Measurements from ENCODE around the gene DNAH5.

DNAH5 gene

DNA sequence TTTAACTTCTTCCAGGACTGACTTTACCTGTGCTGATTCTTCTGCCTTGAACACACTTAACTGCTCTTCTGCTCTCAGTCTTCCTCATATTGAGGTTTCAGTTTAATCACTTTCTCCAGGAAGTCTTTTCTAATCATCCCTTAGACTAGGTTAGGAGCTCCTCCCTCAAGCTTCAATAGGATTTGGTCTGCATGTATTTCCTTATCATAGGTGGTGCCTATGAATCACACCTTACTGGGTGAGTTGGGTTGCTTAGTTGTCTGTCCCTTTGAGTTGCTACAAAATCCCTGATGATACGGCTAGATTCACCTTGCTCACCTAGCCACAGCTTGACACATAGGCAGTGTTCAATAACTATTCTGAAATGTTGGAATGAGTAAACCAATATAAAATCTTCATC, 164.4 kb downstream of the DNAH5 start:
- Histone ChIP-seq H3K27me3 (ENCODE audit: control insufficient read depth, insufficient read depth, low read length) (no peaks in the 10 kb centered on the region), H3K4me1 (ENCODE audit: control insufficient read depth, insufficient read depth, low read length) (no peaks in the 10 kb centered on the region), H3K4me3 (ENCODE audit: low read depth, low read length) (no peak overlapping the region), H3K9ac (ENCODE audit: low read length) (no peak overlapping the region), H3K36me3 (ENCODE audit: control insufficient read depth, insufficient read depth, low read length) (no peaks in the 10 kb centered on the region), H3K9me3 (ENCODE audit: control insufficient read depth, insufficient read depth, low read depth, low read length) (peaks cover 7% of the 10 kb centered on the region; the same call in 1 of the 2 replicates), H3K27ac (ENCODE audit: low read depth, low read length) (no peak overlapping the region)

DNA sequence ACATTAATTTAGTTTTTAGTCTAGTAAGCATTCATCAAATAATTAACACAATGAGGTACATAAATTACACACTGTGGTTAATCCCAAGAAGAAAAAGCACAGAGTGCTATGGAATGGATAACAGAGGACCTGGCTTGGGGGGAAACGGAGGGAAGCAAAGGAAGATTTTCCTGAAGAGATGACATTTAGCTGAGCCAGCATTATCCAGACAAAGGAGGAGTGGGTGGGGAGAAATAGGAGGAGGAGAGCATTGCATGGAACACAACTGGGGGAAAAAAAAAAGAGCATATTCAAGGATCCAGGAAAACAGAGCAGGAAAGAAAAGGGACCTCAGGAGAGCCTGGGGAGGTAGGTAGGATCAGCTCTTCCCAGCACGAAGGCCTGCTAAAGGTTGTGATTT, 170.8 kb downstream of the DNAH5 start:
- H3K4me3 ChIP-seq (ENCODE audit: low read depth, low read length), result no peak overlapping the region
- no peaks in the 10 kb centered on the region for H3K36me3 ChIP-seq (ENCODE audit: control insufficient read depth, insufficient read depth, low read length)
- H3K27me3 ChIP-seq (ENCODE audit: control insufficient read depth, insufficient read depth, low read length), result no peaks in the 10 kb centered on the region
- H3K27ac ChIP-seq (ENCODE audit: low read depth, low read length), result no peak overlapping the region
- no peaks in the 10 kb centered on the region for H3K9me3 ChIP-seq (ENCODE audit: control insufficient read depth, insufficient read depth, low read depth, low read length)
- no peaks in the 10 kb centered on the region for H3K4me1 ChIP-seq (ENCODE audit: control insufficient read depth, insufficient read depth, low read length)
- no peak overlapping the region for H3K9ac ChIP-seq (ENCODE audit: low read length)

DNA sequence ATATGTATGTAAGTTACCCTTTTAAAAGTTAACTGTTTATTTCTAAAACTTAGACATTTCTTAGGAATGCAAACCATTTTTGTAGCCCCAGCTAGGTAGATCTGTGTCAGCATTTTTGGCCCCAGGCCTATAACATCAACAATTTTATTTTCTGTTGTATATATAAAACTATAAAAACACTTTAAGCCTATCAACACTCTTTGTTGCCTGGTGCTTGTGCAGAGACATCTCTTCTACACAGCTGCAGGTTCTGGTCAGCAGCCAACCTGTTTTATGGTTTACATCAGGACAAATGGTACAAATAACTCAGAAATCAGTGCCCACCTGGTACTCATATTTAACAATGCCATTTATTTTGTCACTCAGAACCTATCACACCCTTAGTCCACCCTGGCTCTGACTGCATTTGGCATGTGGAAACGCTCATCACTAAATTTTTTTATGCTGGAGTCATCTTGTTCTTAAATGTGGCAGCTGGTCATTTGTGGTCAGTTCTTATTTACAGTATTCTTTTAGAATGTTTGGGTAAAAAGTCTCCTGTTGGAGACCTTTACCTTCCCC, 173.4 kb downstream of the DNAH5 start:
- H3K4me1 ChIP-seq (ENCODE audit: control insufficient read depth, insufficient read depth, low read length), result no peaks in the 10 kb centered on the region
- H3K36me3 ChIP-seq (ENCODE audit: control insufficient read depth, insufficient read depth, low read length), result no peaks in the 10 kb centered on the region
- no peaks in the 10 kb centered on the region for H3K9me3 ChIP-seq (ENCODE audit: control insufficient read depth, insufficient read depth, low read depth, low read length)
- H3K27ac ChIP-seq (ENCODE audit: low read depth, low read length), result no peak overlapping the region
- no peak overlapping the region for H3K9ac ChIP-seq (ENCODE audit: low read length)
- H3K27me3 ChIP-seq (ENCODE audit: control insufficient read depth, insufficient read depth, low read length), result no peaks in the 10 kb centered on the region
- no peak overlapping the region for H3K4me3 ChIP-seq (ENCODE audit: low read depth, low read length)

DNA sequence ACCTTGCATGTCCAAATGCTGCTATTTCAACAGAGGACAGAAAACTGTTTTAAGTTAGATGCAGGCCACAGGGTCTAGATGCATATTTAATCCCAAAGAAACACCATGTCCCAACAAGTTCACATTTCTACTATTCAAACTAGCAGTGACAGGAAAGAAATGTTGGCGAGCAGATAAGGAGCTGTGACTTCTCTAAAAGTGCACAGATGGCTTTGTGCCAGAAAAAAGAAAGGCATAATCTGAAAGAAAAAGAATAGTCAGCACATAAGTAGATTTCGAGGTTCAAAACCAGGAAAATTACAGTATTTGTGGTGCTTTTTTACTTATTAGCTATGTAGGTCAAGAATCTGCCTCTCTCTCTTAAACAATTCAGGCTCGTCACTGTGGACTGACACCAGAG, 178.3 kb downstream of the DNAH5 start:
- H3K9ac ChIP-seq (ENCODE audit: low read length), result no peak overlapping the region
- no peaks in the 10 kb centered on the region for H3K27me3 ChIP-seq (ENCODE audit: control insufficient read depth, insufficient read depth, low read length)
- no peak overlapping the region for H3K27ac ChIP-seq (ENCODE audit: low read depth, low read length)
- H3K36me3 ChIP-seq (ENCODE audit: control insufficient read depth, insufficient read depth, low read length), result no peaks in the 10 kb centered on the region
- no peaks in the 10 kb centered on the region for H3K4me1 ChIP-seq (ENCODE audit: control insufficient read depth, insufficient read depth, low read length)
- no peak overlapping the region for H3K4me3 ChIP-seq (ENCODE audit: low read depth, low read length)
- H3K9me3 ChIP-seq (ENCODE audit: control insufficient read depth, insufficient read depth, low read depth, low read length), result no peaks in the 10 kb centered on the region

DNA sequence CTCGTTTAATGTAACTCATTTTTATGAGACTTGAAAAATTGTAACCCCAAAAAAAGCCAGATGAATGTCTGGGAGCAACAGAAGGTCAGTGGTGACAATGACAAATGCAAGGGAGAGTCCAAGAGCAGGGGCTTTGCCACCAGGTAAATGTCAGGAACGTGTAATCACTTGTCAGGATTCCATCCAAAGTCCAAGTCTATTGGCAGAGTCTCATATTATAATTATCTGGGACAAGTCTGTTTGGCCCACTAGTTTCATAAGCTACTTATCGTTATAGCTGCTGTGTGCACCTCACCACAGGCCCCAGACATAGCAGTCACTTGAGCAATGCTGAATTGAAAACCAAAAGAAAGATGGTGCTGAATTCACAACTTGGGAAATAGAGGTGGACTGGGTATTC, 180.8 kb downstream of the DNAH5 start:
- no peaks in the 10 kb centered on the region for H3K4me1 ChIP-seq (ENCODE audit: control insufficient read depth, insufficient read depth, low read length)
- no peaks in the 10 kb centered on the region for H3K36me3 ChIP-seq (ENCODE audit: control insufficient read depth, insufficient read depth, low read length)
- no peaks in the 10 kb centered on the region for H3K27me3 ChIP-seq (ENCODE audit: control insufficient read depth, insufficient read depth, low read length)
- no peak overlapping the region for H3K9ac ChIP-seq (ENCODE audit: low read length)
- H3K4me3 ChIP-seq (ENCODE audit: low read depth, low read length), result no peak overlapping the region
- no peaks in the 10 kb centered on the region for H3K9me3 ChIP-seq (ENCODE audit: control insufficient read depth, insufficient read depth, low read depth, low read length)
- H3K27ac ChIP-seq (ENCODE audit: low read depth, low read length), result no peak overlapping the region

DNA sequence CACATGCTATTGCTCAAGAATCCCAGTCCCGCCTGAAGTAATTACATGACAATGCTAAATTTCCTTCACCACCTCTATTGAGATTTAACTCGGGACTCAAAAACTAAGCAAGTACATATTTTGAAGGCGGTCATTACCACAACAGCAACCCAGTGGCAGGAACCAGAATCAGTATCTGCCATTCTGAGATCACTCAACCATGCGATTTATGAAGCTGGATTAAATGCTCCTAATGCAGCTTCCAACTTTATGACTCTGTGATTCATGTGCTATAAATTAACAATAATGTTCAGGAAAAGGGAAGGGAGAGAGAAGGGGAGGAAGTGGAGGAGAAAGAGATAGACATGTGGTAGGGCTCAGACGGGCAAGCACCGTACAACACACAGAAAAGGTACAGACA, 194.7 kb downstream of the DNAH5 start:
- no peak overlapping the region for H3K4me3 ChIP-seq (ENCODE audit: low read depth, low read length)
- H3K4me1 ChIP-seq (ENCODE audit: control insufficient read depth, insufficient read depth, low read length), result peaks cover 12% of the 10 kb centered on the region
- H3K27me3 ChIP-seq (ENCODE audit: control insufficient read depth, insufficient read depth, low read length), result no peaks in the 10 kb centered on the region
- H3K27ac ChIP-seq (ENCODE audit: low read depth, low read length), result no peak overlapping the region
- H3K9me3 ChIP-seq (ENCODE audit: control insufficient read depth, insufficient read depth, low read depth, low read length), result no peaks in the 10 kb centered on the region
- no peak overlapping the region for H3K9ac ChIP-seq (ENCODE audit: low read length)
- H3K36me3 ChIP-seq (ENCODE audit: control insufficient read depth, insufficient read depth, low read length), result no peaks in the 10 kb centered on the region

DNA sequence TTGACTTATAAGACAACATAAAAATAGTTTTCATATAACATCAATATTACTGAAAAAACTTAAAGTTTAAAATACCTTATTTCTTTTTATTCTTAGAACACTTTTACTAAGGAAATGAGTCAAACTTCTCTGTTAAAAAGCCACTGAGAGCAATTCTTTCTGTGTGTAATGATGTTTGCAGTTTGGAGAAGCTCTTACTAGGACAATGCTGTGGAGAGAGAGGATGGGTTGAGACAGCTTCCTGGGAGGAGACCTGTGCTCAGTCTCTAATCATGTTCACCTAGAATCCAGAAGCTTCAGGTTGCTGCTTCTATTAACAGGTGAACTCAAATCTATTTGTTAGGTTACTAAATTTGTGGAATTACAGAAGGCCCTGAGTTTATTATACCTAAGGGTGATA, 198.5 kb downstream of the DNAH5 start:
- Histone ChIP-seq H3K27ac (ENCODE audit: low read depth, low read length) (no peak overlapping the region), H3K27me3 (ENCODE audit: control insufficient read depth, insufficient read depth, low read length) (no peaks in the 10 kb centered on the region), H3K4me1 (ENCODE audit: control insufficient read depth, insufficient read depth, low read length) (peaks cover 12% of the 10 kb centered on the region), H3K4me3 (ENCODE audit: low read depth, low read length) (no peak overlapping the region), H3K36me3 (ENCODE audit: control insufficient read depth, insufficient read depth, low read length) (no peaks in the 10 kb centered on the region), H3K9ac (ENCODE audit: low read length) (no peak overlapping the region), H3K9me3 (ENCODE audit: control insufficient read depth, insufficient read depth, low read depth, low read length) (no peaks in the 10 kb centered on the region)

DNA sequence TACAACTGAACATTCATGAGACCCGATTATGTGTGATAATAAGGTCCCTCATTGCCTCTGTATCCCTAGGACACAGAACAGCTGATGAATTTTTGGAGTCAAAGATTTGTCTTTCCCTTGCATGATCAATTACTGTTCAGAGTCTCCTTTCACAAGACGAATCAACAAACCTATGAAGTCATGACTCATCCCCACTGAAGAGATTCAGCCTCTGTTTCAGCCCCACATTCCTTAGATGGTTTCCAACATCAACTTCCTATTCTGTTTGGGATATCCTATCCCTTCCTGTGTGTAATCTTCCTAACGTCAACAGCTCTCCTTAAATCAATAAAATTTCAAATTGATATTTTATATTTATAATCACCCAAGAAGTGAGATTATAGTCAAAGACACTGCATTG, 199.0 kb downstream of the DNAH5 start:
- no peaks in the 10 kb centered on the region for H3K27me3 ChIP-seq (ENCODE audit: control insufficient read depth, insufficient read depth, low read length)
- H3K9me3 ChIP-seq (ENCODE audit: control insufficient read depth, insufficient read depth, low read depth, low read length), result no peaks in the 10 kb centered on the region
- peaks cover 12% of the 10 kb centered on the region for H3K4me1 ChIP-seq (ENCODE audit: control insufficient read depth, insufficient read depth, low read length)
- H3K4me3 ChIP-seq (ENCODE audit: low read depth, low read length), result no peak overlapping the region
- H3K9ac ChIP-seq (ENCODE audit: low read length), result no peak overlapping the region
- no peaks in the 10 kb centered on the region for H3K36me3 ChIP-seq (ENCODE audit: control insufficient read depth, insufficient read depth, low read length)
- H3K27ac ChIP-seq (ENCODE audit: low read depth, low read length), result no peak overlapping the region

DNA sequence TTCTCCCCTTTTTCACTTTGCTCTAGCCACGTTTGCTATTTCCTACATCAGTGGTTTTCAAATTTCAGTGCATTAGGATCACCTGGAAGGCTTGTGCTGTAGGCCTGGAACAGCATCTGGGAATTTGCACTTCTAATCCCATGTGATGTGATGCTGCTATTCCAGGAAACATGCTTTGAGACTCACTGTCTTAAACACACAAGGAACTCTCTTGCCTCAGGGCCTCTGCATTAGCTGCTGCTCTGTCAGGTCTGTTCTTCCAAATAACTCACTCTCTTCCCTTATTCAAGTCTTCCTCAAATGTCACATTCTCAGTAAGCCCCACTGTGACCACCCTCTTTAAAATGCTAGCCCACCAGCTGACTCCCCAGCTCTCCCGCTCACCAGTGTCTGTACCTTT, 204.0 kb downstream of the DNAH5 start:
- no peak overlapping the region for H3K9ac ChIP-seq (ENCODE audit: low read length)
- H3K4me1 ChIP-seq (ENCODE audit: control insufficient read depth, insufficient read depth, low read length), result peaks cover 4% of the 10 kb centered on the region; the same call in 1 of the 2 replicates
- H3K4me3 ChIP-seq (ENCODE audit: low read depth, low read length), result no peak overlapping the region
- no peaks in the 10 kb centered on the region for H3K9me3 ChIP-seq (ENCODE audit: control insufficient read depth, insufficient read depth, low read depth, low read length)
- no peaks in the 10 kb centered on the region for H3K27me3 ChIP-seq (ENCODE audit: control insufficient read depth, insufficient read depth, low read length)
- H3K27ac ChIP-seq (ENCODE audit: low read depth, low read length), result no peak overlapping the region
- no peaks in the 10 kb centered on the region for H3K36me3 ChIP-seq (ENCODE audit: control insufficient read depth, insufficient read depth, low read length)

DNA sequence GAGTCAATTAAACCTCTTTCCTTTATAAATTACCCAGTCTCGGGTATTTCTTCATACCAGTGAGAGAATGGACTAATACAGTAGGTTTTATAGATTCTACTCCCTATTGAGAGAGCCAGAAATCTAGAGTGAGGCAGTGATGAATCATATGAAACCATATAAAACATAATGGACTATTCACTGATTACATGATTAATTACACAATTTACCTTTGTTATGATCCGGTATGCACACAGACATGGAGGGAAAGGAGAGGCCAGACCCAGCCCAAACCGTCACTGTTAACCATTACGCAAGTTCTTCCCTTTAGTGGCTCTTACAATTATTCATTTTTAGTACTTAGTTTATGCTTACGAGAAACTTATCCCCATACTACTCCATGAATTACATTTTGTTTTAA, 205.0 kb downstream of the DNAH5 start:
- Histone ChIP-seq H3K27ac (ENCODE audit: low read depth, low read length) (no peak overlapping the region), H3K27me3 (ENCODE audit: control insufficient read depth, insufficient read depth, low read length) (no peaks in the 10 kb centered on the region)

DNA sequence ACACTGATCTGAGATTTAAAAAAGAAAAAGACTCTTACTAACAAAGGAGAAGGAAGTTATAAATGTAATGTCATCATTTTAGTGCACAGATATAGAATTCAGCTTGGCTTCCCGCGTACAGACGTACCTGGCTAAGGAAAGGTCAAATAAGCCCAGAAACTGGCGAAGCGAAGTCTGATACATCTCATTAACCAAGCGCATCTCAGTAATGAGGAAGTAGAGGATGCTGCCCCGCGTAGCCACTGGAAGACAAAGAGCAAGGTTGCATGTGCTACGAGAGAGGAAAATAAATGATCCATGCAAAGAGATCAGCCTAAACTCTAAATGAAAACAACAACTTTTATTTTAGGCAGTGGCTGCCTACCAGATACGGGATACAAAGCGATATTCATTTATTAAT, 208.8 kb downstream of the DNAH5 start:
- no peaks in the 10 kb centered on the region for H3K27me3 ChIP-seq (ENCODE audit: control insufficient read depth, insufficient read depth, low read length)
- no peaks in the 10 kb centered on the region for H3K4me1 ChIP-seq (ENCODE audit: control insufficient read depth, insufficient read depth, low read length)
- H3K4me3 ChIP-seq (ENCODE audit: low read depth, low read length), result no peak overlapping the region
- H3K9me3 ChIP-seq (ENCODE audit: control insufficient read depth, insufficient read depth, low read depth, low read length), result no peaks in the 10 kb centered on the region
- H3K36me3 ChIP-seq (ENCODE audit: control insufficient read depth, insufficient read depth, low read length), result no peaks in the 10 kb centered on the region
- H3K9ac ChIP-seq (ENCODE audit: low read length), result no peak overlapping the region
- no peak overlapping the region for H3K27ac ChIP-seq (ENCODE audit: low read depth, low read length)

More for the DNA sequence above, 205.0 kb downstream of the DNAH5 start:
- Histone ChIP-seq H3K9ac (ENCODE audit: low read length) (no peak overlapping the region), H3K4me1 (ENCODE audit: control insufficient read depth, insufficient read depth, low read length) (no peaks in the 10 kb centered on the region), H3K36me3 (ENCODE audit: control insufficient read depth, insufficient read depth, low read length) (no peaks in the 10 kb centered on the region), H3K9me3 (ENCODE audit: control insufficient read depth, insufficient read depth, low read depth, low read length) (no peaks in the 10 kb centered on the region), H3K4me3 (ENCODE audit: low read depth, low read length) (no peak overlapping the region)

DNA sequence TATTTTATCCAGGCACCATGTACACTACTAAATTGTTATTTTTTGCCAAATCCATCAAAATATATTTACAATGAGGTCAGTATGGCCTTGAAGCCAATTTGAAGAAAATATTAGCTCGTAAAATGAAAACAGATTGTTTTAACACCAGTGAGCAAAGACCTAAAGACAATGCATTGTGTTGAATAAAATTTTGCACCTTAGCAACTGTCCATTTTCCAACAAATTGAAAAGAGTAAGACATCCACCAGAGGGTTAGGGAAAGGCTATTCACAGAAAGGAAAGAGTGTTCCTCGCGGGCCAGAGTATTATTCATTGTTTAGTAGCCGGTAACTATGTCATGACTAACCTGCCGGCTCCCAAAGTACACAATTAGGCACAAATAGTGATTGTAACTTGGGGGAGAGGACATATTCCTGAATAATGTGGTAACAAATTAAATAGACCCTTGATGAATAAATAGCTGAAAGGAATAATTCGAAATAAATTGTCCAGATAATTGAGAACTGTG, 213.3 kb downstream of the DNAH5 start:
- Histone ChIP-seq H3K27ac (ENCODE audit: low read depth, low read length) (no peak overlapping the region), H3K4me3 (ENCODE audit: low read depth, low read length) (no peak overlapping the region)

More for the DNA sequence above, 213.3 kb downstream of the DNAH5 start:
- H3K36me3 ChIP-seq (ENCODE audit: control insufficient read depth, insufficient read depth, low read length), result no peaks in the 10 kb centered on the region
- H3K9ac ChIP-seq (ENCODE audit: low read length), result no peak overlapping the region
- H3K4me1 ChIP-seq (ENCODE audit: control insufficient read depth, insufficient read depth, low read length), result no peaks in the 10 kb centered on the region
- no peaks in the 10 kb centered on the region for H3K27me3 ChIP-seq (ENCODE audit: control insufficient read depth, insufficient read depth, low read length)
- no peaks in the 10 kb centered on the region for H3K9me3 ChIP-seq (ENCODE audit: control insufficient read depth, insufficient read depth, low read depth, low read length)
